Psoas muscle (tissue), 8 donors: ENCODE measurements around the gene RAPH1. TPM values are rescaled to one million over a fixed set of nuclear protein-coding genes. Genes with fewer than 3 reads are reported as not detected.
"Not testable (repeated sequence)": the region's sequence is repeated elsewhere in the genome, so short reads cannot be mapped to it uniquely, and the experiment has no call there.

Experiments
- ATAC-seq, 4 donors: fragments of 200-7000 bp; cut with Tn5 transposase; one replicate each; pipeline ENCODE4 v1.9.1; 2020; ENCODE audit warnings: moderate library complexity in 3 of 4, mild to moderate bottlenecking in 2 of 4
- DNase-seq, 2 donors: peaks; one replicate each; pipeline ENCODE4 v3.0.0-alpha.2; 2020
- H3K27ac ChIP-seq: fragments of 200-600 bp; one replicate; pipeline ENCODE4 v1.8.0; 2022
- H3K27me3 ChIP-seq, 3 donors: fragments of 200-600 bp in 1 of 3; one replicate each; pipeline versions ENCODE4 v1.6.1 to v1.8.0; 2013 to 2022; ENCODE audit warnings: low read length in 2 of 3, mild to moderate bottlenecking in 2 of 3, moderate library complexity in 1 of 3; ENCODE audit not compliant: insufficient read depth in 3 of 3
- H3K36me3 ChIP-seq, 2 donors: fragments of 200-600 bp in 1 of 2; one replicate each; pipeline versions ENCODE4 v1.6.1 to v1.8.0; 2013 to 2022; ENCODE audit warnings: low read depth in 1 of 2, mild to moderate bottlenecking in 1 of 2, moderate library complexity in 1 of 2; ENCODE audit not compliant: insufficient read depth in 1 of 2
- H3K4me1 ChIP-seq: fragments of 200-600 bp; one replicate; pipeline ENCODE4 v1.8.0; 2022
- H3K4me3 ChIP-seq: fragments of 200-600 bp; one replicate; pipeline ENCODE4 v1.8.0; 2022; ENCODE audit warnings: mild to moderate bottlenecking
- H3K9me3 ChIP-seq: fragments of 200-600 bp; one replicate; pipeline ENCODE4 v1.8.0; 2022
- CTCF ChIP-seq: fragments of 200-600 bp; IDR thresholded peaks from one replicate; pipeline ENCODE4 v1.8.0; 2022; ENCODE audit warnings: antibody characterized with exemption
- WGBS, 3 donors: extraction: QIAGEN DNeasy Blood & Tissue Kit; methylation state at CpG; one replicate each; pipeline versions ENCODE4 v1.1.6 to v1.1.7; 2013; 5-methylcytosine and 5-hydroxymethylcytosine counted together
- intact Hi-C, 2 donors: fragments of 100-400 bp; cut with DNase I; formaldehyde crosslinking; loops; one replicate each; pipeline versions ENCODE4 v1.11.0 to v1.14.2; 2022
- polyA plus RNA-seq, 3 donors: library from polyadenylated mRNA; stranded (reverse); fragments of 200-250 nt; gene quantifications; one replicate each; pipeline ENCODE4 v1.2.3, GENCODE V29; 2013
- total RNA-seq, 4 donors: library from RNA; stranded (reverse); fragmentation: NEBNext Ultra II Directional in 2 of 4; extraction: Animal tissue kit (Norgen Biotek cat#: 25700) in 2 of 4; gene quantifications; one replicate each; pipeline versions ENCODE4 v1.2.1 to v1.2.4, GENCODE V29; 2021 to 2023
- donor health status: healthy with polysubstance abuse.
- donor health status: DM: no; HTN: no; CAD: no; lungs with moderate emphysema.
- donor health status: Bipolar disorder and iron deficiency.
- donor health status: healthy.
- donor health status: DM: yes; HTN: yes; CAD: no.
- donor health status: DM: no; HTN: no; CAD: no.
- donor health status: DM: no; HTN: no; CAD: no.
- donor health status: DM: yes; HTN: yes; CAD: no.

The RAPH1 gene
- total and polyA plus RNA-seq, 7 donors: 4.3 to 47.6 (median 21.9) TPM

DNA sequence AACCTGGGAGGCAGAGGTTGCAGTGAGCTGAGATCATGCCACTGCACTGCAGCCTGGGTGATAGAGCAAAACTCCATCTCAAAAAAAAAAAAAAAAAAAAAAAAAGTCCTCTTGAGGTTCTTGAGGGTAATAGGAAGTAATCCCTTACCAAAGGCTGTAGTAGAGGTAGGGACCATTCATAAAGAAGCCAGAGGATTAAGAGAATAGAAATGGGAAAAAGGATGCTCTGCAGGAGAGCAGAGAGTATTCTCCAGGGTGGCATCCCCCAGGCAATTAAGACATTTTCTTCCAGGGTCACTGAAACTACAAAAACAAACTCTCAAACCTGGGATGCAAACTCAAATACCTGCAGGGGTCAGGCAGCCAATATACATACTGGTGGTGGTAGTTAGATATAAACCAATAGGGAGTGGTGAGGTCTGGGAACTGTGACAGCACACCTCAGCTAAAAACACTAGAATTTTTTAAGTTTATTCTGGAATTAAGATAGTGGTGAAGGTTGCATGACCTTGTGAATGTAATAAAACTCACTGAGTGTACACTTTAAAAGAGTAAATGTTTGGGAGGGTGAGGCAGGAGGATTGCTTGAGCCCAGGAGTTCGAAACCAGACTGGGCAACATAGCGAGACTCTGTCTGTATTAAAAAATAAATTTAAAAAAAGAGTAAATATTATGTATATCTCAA is 24.7 kb downstream of the RAPH1 start:
- no peak for ATAC-seq
- intact Hi-C loops: no loop called here
- H3K4me3 ChIP-seq: no peak overlapping the region
- no peak overlapping the region for H3K27ac ChIP-seq
- no peak for DNase-seq
- no peaks in the 10 kb centered on the region for H3K36me3 ChIP-seq
- no peak for TF ChIP-seq CTCF
- H3K4me1 ChIP-seq: no peaks in the 10 kb centered on the region
- 93 to 100% (median 97%) methylated on average over 2 of the region's 2 CpGs for WGBS, 3 donors
- H3K9me3 ChIP-seq: no peaks in the 10 kb centered on the region
- H3K27me3 ChIP-seq: no peaks in the 10 kb centered on the region

GRCh38 chr2:203503460-203503859 is 31.6 kb downstream of the RAPH1 start:
- 90 to 100% (median 95%) methylated on average over 1 of the region's 1 CpG for WGBS, 3 donors
- H3K4me1 ChIP-seq, H3K36me3 ChIP-seq, H3K27ac ChIP-seq, H3K27me3 ChIP-seq, intact Hi-C loops, DNase-seq, ATAC-seq, H3K9me3 ChIP-seq, H3K4me3 ChIP-seq: not testable (repeated sequence)

DNA sequence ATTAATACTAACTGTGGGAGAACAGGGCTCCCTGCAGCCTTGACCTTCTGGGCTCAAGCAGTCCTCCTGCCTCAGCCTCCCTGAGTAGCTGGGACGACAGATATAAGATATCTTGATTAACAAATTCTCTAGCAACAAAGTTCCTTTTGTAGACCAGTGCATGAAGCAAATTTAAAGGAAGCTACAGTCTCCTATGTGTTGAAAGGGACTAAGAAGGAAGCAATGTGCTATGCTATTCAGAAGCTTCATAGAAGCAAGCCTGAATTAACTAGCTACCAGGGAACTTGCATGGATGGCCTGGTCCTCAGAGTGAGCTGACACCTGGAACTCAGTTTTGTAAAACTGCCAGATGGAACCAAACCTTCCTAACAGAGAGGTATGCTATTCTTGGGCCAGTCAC is 33.2 kb downstream of the RAPH1 start:
- Histone ChIP-seq H3K27ac (no peak overlapping the region), H3K36me3 (no peaks in the 10 kb centered on the region), H3K27me3 (no peaks in the 10 kb centered on the region), H3K4me3 (no peak overlapping the region), H3K4me1 (peaks cover 5% of the 10 kb centered on the region), H3K9me3 (no peaks in the 10 kb centered on the region)
- 80 to 88% (median 87%) methylated on average over 1 of the region's 1 CpG for WGBS, 3 donors
- intact Hi-C loops: no loop called here
- TF ChIP-seq CTCF: no peak
- ATAC-seq (no peak), DNase-seq (no peak)

- H3K27me3 ChIP-seq: no peaks in the 10 kb centered on the region
- no peak for DNase-seq
- peaks cover 5% of the 10 kb centered on the region for H3K4me1 ChIP-seq
- H3K27ac ChIP-seq: no peak overlapping the region
- no peak for TF ChIP-seq CTCF
- WGBS, 3 donors: 61 to 73% (median 63%) methylated on average over 1 of the region's 1 CpG
- ATAC-seq: no peak
- intact Hi-C loops: no loop called here
- H3K36me3 ChIP-seq: no peaks in the 10 kb centered on the region
- no peaks in the 10 kb centered on the region for H3K9me3 ChIP-seq
- no peak overlapping the region for H3K4me3 ChIP-seq
Measured at GRCh38 chr2:203500951-203501350, 34.1 kb downstream of the RAPH1 start.

DNA sequence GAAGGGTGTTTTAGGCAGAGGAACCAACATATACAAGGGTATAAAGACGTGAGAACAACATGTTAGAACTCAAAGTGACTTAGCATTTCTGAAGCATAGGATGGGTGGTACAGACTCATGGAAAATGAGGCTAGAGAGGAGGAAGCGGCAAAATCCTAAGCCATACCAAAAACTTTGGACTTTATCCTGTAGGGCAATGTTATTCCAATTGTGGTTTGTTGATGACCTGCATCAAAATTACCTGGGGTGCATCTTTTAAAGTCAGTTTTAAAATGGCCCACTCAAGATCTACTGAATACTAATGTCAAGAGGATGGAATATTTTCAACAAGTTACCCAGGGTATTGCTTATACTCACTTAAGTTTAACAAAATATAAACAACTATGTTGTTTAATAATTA is 34.8 kb downstream of the RAPH1 start:
- Histone ChIP-seq H3K4me1 (peaks cover 5% of the 10 kb centered on the region), H3K27ac (no peak overlapping the region), H3K9me3 (no peaks in the 10 kb centered on the region), H3K4me3 (no peak overlapping the region), H3K27me3 (no peaks in the 10 kb centered on the region), H3K36me3 (peaks cover 0 to under 1% of the 10 kb centered on the region in 2 donors)
- intact Hi-C loops: no loop called here
- DNase-seq: no peak
- WGBS, 3 donors: 94 to 97% (median 96%) methylated on average over 2 of the region's 2 CpGs
- no peak for ATAC-seq
- TF ChIP-seq CTCF: no peak
